HUES6 (cell line): ENCODE results near the gene CTU2.

Experiments used
- H3K27ac ChIP-seq: 2 replicates; pipeline ENCODE4 v1.7.0; 2013; ENCODE audit warnings: low read depth, mild to moderate bottlenecking, low read length, inconsistent platforms
- H3K27me3 ChIP-seq: 2 replicates; pipeline ENCODE4 v1.6.1; 2013; ENCODE audit warnings: low read length; ENCODE audit not compliant: control insufficient read depth, insufficient read depth
- H3K36me3 ChIP-seq: 2 replicates; pipeline ENCODE4 v1.6.1; 2013; ENCODE audit warnings: low read length; ENCODE audit not compliant: control insufficient read depth, insufficient read depth
- H3K4me1 ChIP-seq: 2 replicates; pipeline ENCODE4 v1.6.1; 2013; ENCODE audit warnings: low read length; ENCODE audit not compliant: control insufficient read depth, insufficient read depth
- H3K4me3 ChIP-seq: 2 replicates; pipeline ENCODE4 v1.5.1; 2013; ENCODE audit warnings: low read depth, low read length
- H3K9ac ChIP-seq: one replicate; pipeline ENCODE4 v1.6.1; 2013; ENCODE audit warnings: mild to moderate bottlenecking, low read length
- H3K9me3 ChIP-seq: 2 replicates; pipeline ENCODE4 v1.6.1; 2013; ENCODE audit warnings: low read depth, low read length; ENCODE audit not compliant: control insufficient read depth, insufficient read depth

CTU2 gene

GRCh38 chr16:88749358-88749757 lies 43.1 kb downstream of the CTU2 start:
- no peaks in the 10 kb centered on the region for H3K36me3 ChIP-seq
- peaks cover 3% of the 10 kb centered on the region; the same call in 1 of the 2 replicates for H3K27me3 ChIP-seq
- no peaks in the 10 kb centered on the region for H3K9me3 ChIP-seq
- no peak overlapping the region for H3K4me3 ChIP-seq
- H3K9ac ChIP-seq = no peak overlapping the region
- no peak overlapping the region for H3K27ac ChIP-seq
- peaks cover 13% of the 10 kb centered on the region for H3K4me1 ChIP-seq

- Histone ChIP-seq H3K9me3 (no peaks in the 10 kb centered on the region), H3K4me1 (peaks cover 17% of the 10 kb centered on the region), H3K9ac (no peak overlapping the region), H3K4me3 (no peak overlapping the region), H3K27me3 (peaks cover 6% of the 10 kb centered on the region; the same call in 1 of the 2 replicates), H3K36me3 (no peaks in the 10 kb centered on the region), H3K27ac (no peak overlapping the region)
Measured at GRCh38 chr16:88750854-88751253, 44.6 kb downstream of the CTU2 start.

- Histone ChIP-seq H3K36me3 (no peaks in the 10 kb centered on the region), H3K27ac (no peak overlapping the region), H3K9me3 (no peaks in the 10 kb centered on the region), H3K4me1 (peaks cover 17% of the 10 kb centered on the region), H3K9ac (no peak overlapping the region), H3K4me3 (no peak overlapping the region), H3K27me3 (peaks cover 6% of the 10 kb centered on the region; the same call in 1 of the 2 replicates)
Measured at GRCh38 chr16:88752386-88753002, 46.2 kb downstream of the CTU2 start.

DNA sequence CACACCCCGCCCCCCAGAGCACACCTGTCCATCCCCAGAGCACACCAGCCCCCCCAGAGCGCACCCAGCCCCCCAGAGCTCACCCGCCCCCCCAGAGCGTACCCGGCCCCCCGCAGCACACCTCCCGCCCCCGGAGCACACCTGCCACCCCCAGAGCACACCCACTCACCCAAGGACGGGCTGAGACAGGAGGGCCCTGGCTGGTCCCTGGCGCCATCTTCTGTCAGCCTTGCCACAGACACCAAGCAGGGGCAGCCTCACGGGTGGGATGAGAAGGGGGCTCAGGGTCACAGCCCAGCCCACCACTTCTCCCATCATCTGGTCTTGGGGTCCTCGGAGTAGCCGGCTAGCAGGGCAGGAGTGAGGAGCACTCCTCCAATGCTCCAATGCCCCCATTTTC lies 46.9 kb downstream of the CTU2 start:
- Histone ChIP-seq H3K27me3 (peaks cover 10% of the 10 kb centered on the region; the same call in 1 of the 2 replicates), H3K36me3 (no peaks in the 10 kb centered on the region), H3K4me1 (peaks cover 17% of the 10 kb centered on the region), H3K4me3 (no peak overlapping the region), H3K27ac (no peak overlapping the region), H3K9ac (no peak overlapping the region), H3K9me3 (no peaks in the 10 kb centered on the region)

GRCh38 chr16:88753602-88754001 lies 47.3 kb downstream of the CTU2 start:
- Histone ChIP-seq H3K9ac (no peak overlapping the region), H3K4me3 (no peak overlapping the region), H3K27ac (no peak overlapping the region), H3K4me1 (peaks cover 21% of the 10 kb centered on the region), H3K9me3 (no peaks in the 10 kb centered on the region), H3K27me3 (peaks cover 14% of the 10 kb centered on the region; the same call in 1 of the 2 replicates), H3K36me3 (no peaks in the 10 kb centered on the region)

- Histone ChIP-seq H3K36me3 (no peaks in the 10 kb centered on the region), H3K4me1 (peaks cover 28% of the 10 kb centered on the region), H3K27ac (0 out of 2 replicates have a peak overlapping the region, but pooled peaks have one; percentile 23), H3K27me3 (peaks cover 17% of the 10 kb centered on the region; the same call in 1 of the 2 replicates), H3K9ac (no peak overlapping the region), H3K4me3 (no peak overlapping the region), H3K9me3 (no peaks in the 10 kb centered on the region)
Measured at GRCh38 chr16:88754109-88754911, 48.0 kb downstream of the CTU2 start.

DNA sequence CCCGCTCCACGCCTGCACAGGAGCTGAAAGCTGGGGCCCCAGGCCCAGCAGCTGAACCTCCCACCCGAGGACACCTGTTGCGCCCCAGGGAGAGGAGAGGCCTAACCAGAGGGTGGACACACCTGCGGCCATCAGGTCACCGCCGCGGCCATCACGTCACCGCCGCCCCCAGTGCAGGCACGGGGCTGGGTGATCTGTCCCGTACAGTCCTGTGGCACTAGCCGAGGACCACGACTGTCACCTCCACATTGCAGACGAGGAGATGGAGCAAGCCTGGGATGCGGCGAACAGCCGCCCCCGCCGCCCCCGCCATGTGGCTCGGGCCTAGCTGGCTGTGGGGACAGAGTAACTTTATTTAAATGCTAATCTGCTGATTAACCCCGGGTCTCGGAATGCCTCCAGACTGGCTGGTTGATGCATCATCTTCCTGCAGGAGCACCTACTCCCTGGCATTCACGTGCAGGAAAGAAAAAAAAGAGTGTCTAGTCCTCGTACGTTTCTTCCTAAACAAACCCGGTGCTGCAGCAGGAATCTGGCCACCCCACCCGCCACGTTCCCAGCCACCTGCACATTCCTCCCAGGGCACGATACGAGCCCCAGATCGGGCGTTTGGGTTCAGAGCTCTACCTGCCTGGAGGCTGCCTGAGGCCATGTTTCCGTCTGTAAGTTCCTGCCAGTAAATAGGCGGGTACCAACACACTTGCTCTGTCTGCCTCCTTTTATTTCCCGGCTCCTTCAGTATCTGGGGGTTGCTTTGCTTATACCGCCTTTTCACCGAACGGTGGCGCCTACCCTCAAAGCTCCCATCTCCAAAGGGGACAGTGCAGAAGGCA lies 48.8 kb downstream of the CTU2 start:
- 0 out of 2 replicates have a peak overlapping the region, but pooled peaks have one; percentile 23 for H3K27ac ChIP-seq
- H3K4me3 ChIP-seq = no peak overlapping the region
- no peaks in the 10 kb centered on the region for H3K36me3 ChIP-seq
- peaks cover 19% of the 10 kb centered on the region; the same call in 1 of the 2 replicates for H3K27me3 ChIP-seq
- H3K9me3 ChIP-seq = no peaks in the 10 kb centered on the region
- no peak overlapping the region for H3K9ac ChIP-seq
- H3K4me1 ChIP-seq = peaks cover 34% of the 10 kb centered on the region

DNA sequence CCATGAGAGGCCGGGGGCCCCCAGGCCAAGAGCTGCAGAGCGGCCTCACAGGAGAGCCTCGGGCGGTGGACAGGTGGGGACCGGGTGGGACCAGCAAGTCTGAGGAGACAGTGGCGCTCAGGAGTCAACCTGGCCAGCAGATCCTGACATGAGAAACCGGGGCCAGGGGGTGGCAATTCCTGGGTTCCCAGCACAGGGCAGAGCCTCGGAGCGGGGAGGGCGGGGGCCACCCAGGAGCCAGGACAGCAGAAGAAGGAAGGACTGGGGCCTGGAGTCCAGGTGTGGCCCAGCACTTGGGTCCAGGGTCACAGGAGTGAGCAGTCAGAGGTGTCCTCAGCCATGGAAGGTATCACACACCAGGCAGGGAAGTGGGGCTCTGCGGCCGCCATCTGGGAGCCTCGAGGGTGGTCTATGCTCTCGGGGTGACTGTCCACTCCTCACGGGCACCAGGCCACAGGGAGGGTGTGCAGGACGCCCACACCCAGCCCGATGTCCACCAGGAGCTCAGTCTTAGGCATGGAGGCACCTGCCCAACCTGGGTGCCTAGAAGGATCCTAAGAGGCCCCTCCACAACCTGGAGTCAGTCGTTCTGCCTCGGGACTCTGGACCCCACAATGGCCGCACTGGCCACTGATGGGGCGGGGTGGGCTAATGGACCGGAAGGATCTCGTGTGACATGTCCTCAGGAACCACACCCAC lies 49.6 kb downstream of the CTU2 start:
- H3K4me3 ChIP-seq = no peak overlapping the region
- H3K4me1 ChIP-seq = peaks cover 34% of the 10 kb centered on the region
- H3K9me3 ChIP-seq = no peaks in the 10 kb centered on the region
- peaks cover 26% of the 10 kb centered on the region; the same call in 1 of the 2 replicates for H3K27me3 ChIP-seq
- no peaks in the 10 kb centered on the region for H3K36me3 ChIP-seq
- no peak overlapping the region for H3K27ac ChIP-seq
- no peak overlapping the region for H3K9ac ChIP-seq

- peaks cover 48% of the 10 kb centered on the region for H3K4me1 ChIP-seq
- no peaks in the 10 kb centered on the region for H3K36me3 ChIP-seq
- no peak overlapping the region for H3K9ac ChIP-seq
- H3K9me3 ChIP-seq = no peaks in the 10 kb centered on the region
- H3K4me3 ChIP-seq = no peak overlapping the region
- no peak overlapping the region for H3K27ac ChIP-seq
- peaks cover 35% of the 10 kb centered on the region; the same call in 1 of the 2 replicates for H3K27me3 ChIP-seq
Measured at GRCh38 chr16:88758227-88758943, 52.1 kb downstream of the CTU2 start.

GRCh38 chr16:88758944-88759244 lies 52.6 kb downstream of the CTU2 start:
- peaks cover 37% of the 10 kb centered on the region; the same call in 1 of the 2 replicates for H3K27me3 ChIP-seq
- no peak overlapping the region for H3K4me3 ChIP-seq
- H3K4me1 ChIP-seq = peaks cover 53% of the 10 kb centered on the region
- H3K27ac ChIP-seq = no peak overlapping the region
- H3K9ac ChIP-seq = no peak overlapping the region
- H3K36me3 ChIP-seq = no peaks in the 10 kb centered on the region
- no peaks in the 10 kb centered on the region for H3K9me3 ChIP-seq
